Measurements from ENCODE around the gene SH2D2A.

DNA sequence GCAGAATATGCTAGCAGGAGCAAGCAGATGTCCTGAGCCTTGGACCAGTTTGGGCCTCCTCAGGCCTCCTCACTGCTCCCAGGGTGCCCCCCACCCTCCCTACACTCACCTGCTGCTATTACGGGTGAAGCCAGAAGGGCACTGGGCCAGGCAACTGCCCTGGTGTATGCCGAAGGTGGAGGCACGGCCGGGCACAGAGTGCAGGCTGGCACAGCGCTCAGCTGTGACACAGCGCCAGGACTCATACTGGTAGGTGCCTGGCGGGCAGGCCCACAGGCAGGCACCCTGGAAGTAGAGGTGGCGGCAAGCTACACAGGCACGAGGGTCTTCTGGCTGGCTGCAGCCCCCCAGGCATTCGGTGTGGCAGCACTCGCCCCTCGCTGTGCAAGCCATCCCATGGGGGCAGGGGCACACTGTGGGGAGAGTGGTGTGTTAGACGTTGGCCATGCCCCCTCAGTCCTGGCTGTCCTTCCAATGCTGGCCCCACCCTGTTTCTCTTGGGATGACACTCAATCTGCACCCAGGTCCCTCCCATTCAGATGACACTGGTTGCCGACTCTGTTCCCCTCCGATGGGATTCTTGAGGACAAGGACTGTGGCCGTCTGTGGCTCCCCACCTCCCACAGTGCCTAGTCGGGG, 35.2 kb upstream of the SH2D2A start:
- TF ChIP-seq, protein P1, sequence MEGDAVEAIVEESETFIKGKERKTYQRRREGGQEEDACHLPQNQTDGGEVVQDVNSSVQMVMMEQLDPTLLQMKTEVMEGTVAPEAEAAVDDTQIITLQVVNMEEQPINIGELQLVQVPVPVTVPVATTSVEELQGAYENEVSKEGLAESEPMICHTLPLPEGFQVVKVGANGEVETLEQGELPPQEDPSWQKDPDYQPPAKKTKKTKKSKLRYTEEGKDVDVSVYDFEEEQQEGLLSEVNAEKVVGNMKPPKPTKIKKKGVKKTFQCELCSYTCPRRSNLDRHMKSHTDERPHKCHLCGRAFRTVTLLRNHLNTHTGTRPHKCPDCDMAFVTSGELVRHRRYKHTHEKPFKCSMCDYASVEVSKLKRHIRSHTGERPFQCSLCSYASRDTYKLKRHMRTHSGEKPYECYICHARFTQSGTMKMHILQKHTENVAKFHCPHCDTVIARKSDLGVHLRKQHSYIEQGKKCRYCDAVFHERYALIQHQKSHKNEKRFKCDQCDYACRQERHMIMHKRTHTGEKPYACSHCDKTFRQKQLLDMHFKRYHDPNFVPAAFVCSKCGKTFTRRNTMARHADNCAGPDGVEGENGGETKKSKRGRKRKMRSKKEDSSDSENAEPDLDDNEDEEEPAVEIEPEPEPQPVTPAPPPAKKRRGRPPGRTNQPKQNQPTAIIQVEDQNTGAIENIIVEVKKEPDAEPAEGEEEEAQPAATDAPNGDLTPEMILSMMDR (IDR thresholded peaks at IDR 0.05) = no peak
- no peak for TF ChIP-seq POLR2A (IDR thresholded peaks at IDR 0.05)
